Heart left ventricle (tissue), 13 donors: ENCODE results near the gene DIAPH3.

Source experiments
- POLR2A ChIP-seq, 2 donors: fragments of 450-650 bp; IDR thresholded peaks; one replicate each; pipeline ENCODE4 v1.6.1; 2017; ENCODE audit warnings: antibody characterized with exemption in 2 of 2, mild to moderate bottlenecking in 2 of 2, moderate library complexity in 2 of 2
- TF ChIP-seq, protein P1 (sequence below), 12 donors: fragments of 200-600 bp; sonication (generic) in 4 of 12; IDR thresholded peaks; one replicate each; pipeline versions ENCODE4 v1.5.0 to v1.8.0; 2018 to 2022; ENCODE audit warnings: antibody characterized with exemption in 12 of 12, mild to moderate bottlenecking in 5 of 12
- donor health status: ischemic (EF 13 %, LVEDD 7.1; RV severe dilation, severe dysfunction).
- donor health status: DM: no; HTN: yes; CAD: no.
- donor health status: DM: no; HTN: no; CAD: no.
- donor health status: ischemic (EF 25% LVEDD 6.9; RV normal size, moderate dysfunction).
- donor health status: ischemic (EF 25% LVEDD 5.7; RV mildly dilated, moderate dysfunction).
- donor health status: ischemic (EF 35%, LVEDD 5.7; RV mildly dilated, moderate dysfunction).
- donor health status: nonischemic (EF 11% LVEDD 7.7; RV severe dilation, severe dysfunction).
- donor health status: DM: yes; HTN: yes; CAD: no.
- donor health status: PGD.
- donor health status: ischemic (EF 29% LVEDD 5.4; RV normal size, mild dysfunction).
- donor health status: nonischemic (EF 23%, LVEDD 6.1; RV moderate dilation, normal function).

DNA sequence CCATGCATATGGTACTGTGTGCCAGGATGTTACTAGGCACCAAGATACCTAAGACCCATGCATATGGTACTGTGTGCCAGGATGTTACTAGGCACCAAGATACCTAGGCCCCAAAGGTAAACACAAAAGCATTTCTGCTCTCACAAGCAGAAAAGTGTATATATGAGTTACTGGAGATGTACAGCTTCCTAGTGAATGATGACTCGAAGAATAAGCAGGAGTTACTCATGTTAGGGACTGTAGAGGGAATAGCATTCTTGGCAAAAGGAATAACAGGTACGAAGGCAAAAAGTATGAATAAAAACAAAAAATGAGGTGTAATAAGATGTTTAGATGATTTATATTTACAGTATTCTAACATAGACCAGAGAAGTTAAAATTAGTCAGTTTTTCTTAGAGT lies 383.7 kb downstream of the DIAPH3 start:
- TF ChIP-seq, protein P1, sequence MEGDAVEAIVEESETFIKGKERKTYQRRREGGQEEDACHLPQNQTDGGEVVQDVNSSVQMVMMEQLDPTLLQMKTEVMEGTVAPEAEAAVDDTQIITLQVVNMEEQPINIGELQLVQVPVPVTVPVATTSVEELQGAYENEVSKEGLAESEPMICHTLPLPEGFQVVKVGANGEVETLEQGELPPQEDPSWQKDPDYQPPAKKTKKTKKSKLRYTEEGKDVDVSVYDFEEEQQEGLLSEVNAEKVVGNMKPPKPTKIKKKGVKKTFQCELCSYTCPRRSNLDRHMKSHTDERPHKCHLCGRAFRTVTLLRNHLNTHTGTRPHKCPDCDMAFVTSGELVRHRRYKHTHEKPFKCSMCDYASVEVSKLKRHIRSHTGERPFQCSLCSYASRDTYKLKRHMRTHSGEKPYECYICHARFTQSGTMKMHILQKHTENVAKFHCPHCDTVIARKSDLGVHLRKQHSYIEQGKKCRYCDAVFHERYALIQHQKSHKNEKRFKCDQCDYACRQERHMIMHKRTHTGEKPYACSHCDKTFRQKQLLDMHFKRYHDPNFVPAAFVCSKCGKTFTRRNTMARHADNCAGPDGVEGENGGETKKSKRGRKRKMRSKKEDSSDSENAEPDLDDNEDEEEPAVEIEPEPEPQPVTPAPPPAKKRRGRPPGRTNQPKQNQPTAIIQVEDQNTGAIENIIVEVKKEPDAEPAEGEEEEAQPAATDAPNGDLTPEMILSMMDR (IDR thresholded peaks at IDR 0.05) = no peak
- TF ChIP-seq POLR2A (IDR thresholded peaks at IDR 0.05) = no peak
